PC-3 (cell line): ENCODE data around the gene TAL1.

Experiments used
- EZH2 ChIP-seq: fragments of 300-600 bp; sonication (generic); IDR thresholded peaks from one replicate; pipeline ENCODE4 v1.6.1; 2017; ENCODE audit warnings: antibody characterized with exemption, mild to moderate bottlenecking, low read length; ENCODE audit not compliant: unreplicated experiment
- EZH2phosphoT487 ChIP-seq: fragments of 300-600 bp; sonication (generic); IDR thresholded peaks from 2 replicates; pipeline ENCODE4 v1.6.1; 2018; ENCODE audit warnings: mild to moderate bottlenecking, antibody characterized with exemption, low read length, borderline replicate concordance
- TF ChIP-seq, protein P1 (sequence below): fragments of 300-600 bp; sonication (generic); conservative IDR thresholded peaks from 2 replicates; pipeline ENCODE4 v1.5.1; 2017; ENCODE audit warnings: antibody characterized with exemption, low read depth, mild to moderate bottlenecking, low read length

DNA sequence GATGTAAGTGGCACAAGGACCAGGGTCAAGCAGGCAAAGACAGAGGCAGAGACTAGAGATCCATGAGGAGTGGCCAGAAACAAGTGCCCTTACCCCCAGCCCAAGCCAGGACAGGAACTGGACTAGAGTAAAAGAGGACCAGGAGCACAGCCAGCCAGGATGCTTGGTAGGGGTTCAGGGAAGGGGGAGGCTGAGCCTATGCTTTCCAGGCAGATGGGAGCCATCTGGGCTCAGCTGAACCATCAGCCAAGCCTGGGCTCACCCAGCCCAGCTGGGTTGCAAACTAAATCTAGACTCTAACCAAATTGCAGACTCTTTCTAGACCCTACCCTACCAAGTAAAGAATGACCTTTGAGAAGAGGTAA is 57.4 kb downstream of the TAL1 start:
- TF ChIP-seq, protein P1, sequence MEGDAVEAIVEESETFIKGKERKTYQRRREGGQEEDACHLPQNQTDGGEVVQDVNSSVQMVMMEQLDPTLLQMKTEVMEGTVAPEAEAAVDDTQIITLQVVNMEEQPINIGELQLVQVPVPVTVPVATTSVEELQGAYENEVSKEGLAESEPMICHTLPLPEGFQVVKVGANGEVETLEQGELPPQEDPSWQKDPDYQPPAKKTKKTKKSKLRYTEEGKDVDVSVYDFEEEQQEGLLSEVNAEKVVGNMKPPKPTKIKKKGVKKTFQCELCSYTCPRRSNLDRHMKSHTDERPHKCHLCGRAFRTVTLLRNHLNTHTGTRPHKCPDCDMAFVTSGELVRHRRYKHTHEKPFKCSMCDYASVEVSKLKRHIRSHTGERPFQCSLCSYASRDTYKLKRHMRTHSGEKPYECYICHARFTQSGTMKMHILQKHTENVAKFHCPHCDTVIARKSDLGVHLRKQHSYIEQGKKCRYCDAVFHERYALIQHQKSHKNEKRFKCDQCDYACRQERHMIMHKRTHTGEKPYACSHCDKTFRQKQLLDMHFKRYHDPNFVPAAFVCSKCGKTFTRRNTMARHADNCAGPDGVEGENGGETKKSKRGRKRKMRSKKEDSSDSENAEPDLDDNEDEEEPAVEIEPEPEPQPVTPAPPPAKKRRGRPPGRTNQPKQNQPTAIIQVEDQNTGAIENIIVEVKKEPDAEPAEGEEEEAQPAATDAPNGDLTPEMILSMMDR, result no peak
- no peak for TF ChIP-seq EZH2
- no peak for TF ChIP-seq EZH2phosphoT487
